ENCODE measurements around the gene EIF5.
"Not testable (repeated sequence)": the region's sequence is repeated elsewhere in the genome, so short reads cannot be mapped to it uniquely, and the experiment has no call there.

EIF5 gene

GRCh38 chr14:103346286-103346685 lies 12.2 kb downstream of the EIF5 start:
- H3K27me3 ChIP-seq (ENCODE audit: control insufficient read depth in 1 of 2, insufficient read depth in 2 of 2, low read length in 2 of 2) = no peaks in the 10 kb centered on the region

GRCh38 chr14:103347091-103347815 lies 13.2 kb downstream of the EIF5 start:
- Histone ChIP-seq H3K4me1 (ENCODE audit: control insufficient read depth in 1 of 2, insufficient read depth in 2 of 2, low read length in 2 of 2) (no peaks in the 10 kb centered on the region), H3K36me3 (ENCODE audit: control insufficient read depth in 1 of 2, insufficient read depth in 2 of 2, low read length in 2 of 2) (peaks cover 17 to 19% of the 10 kb centered on the region in 2 donors), H3K4me3 (ENCODE audit: low read depth in 1 of 2, low read length in 2 of 2) (no peak overlapping the region), H3K9me3 (ENCODE audit: control insufficient read depth in 1 of 2, low read length in 2 of 2) (no peaks in the 10 kb centered on the region), H3K9ac (ENCODE audit: low read depth in 1 of 2, low read length in 2 of 2) (no peak overlapping the region), H3K27ac (ENCODE audit: low read depth, low read length) (no peak overlapping the region), H3K27me3 (ENCODE audit: control insufficient read depth in 1 of 2, insufficient read depth in 2 of 2, low read length in 2 of 2) (no peaks in the 10 kb centered on the region)

More at GRCh38 chr14:103346286-103346685, 12.2 kb downstream of the EIF5 start:
- Histone ChIP-seq H3K27ac (ENCODE audit: low read depth, low read length) (no peak overlapping the region), H3K4me1 (ENCODE audit: control insufficient read depth in 1 of 2, insufficient read depth in 2 of 2, low read length in 2 of 2) (no peaks in the 10 kb centered on the region), H3K9me3 (ENCODE audit: control insufficient read depth in 1 of 2, low read length in 2 of 2) (no peaks in the 10 kb centered on the region), H3K36me3 (ENCODE audit: control insufficient read depth in 1 of 2, insufficient read depth in 2 of 2, low read length in 2 of 2) (peaks cover 24 to 29% of the 10 kb centered on the region in 2 donors), H3K4me3 (ENCODE audit: low read depth in 1 of 2, low read length in 2 of 2) (no peak overlapping the region), H3K9ac (ENCODE audit: low read depth in 1 of 2, low read length in 2 of 2) (no peak overlapping the region)

DNA sequence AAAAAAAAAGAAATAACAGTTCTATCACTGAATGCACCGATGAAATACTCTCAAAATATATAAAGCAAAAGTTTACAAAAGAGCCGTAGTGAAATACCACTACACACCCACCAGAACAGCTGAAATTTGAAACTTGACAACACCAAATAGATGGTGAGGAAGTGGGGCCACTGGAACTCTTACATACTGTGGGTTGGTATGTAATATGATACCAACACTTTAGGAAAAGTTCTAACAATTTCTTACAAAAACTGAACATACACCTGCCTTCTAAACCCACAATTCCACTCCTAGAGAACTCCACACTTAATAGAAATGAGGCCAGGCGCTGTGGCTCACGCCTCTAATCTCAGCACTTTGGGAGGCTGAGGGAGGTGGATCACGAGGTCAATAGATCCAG lies 14.1 kb downstream of the EIF5 start:
- Histone ChIP-seq H3K27me3 (ENCODE audit: control insufficient read depth in 1 of 2, insufficient read depth in 2 of 2, low read length in 2 of 2) (no peaks in the 10 kb centered on the region), H3K27ac (ENCODE audit: low read depth, low read length) (no peak overlapping the region), H3K36me3 (ENCODE audit: control insufficient read depth in 1 of 2, insufficient read depth in 2 of 2, low read length in 2 of 2) (peaks cover 10 to 11% of the 10 kb centered on the region in 2 donors), H3K9me3 (ENCODE audit: control insufficient read depth in 1 of 2, low read length in 2 of 2) (no peaks in the 10 kb centered on the region), H3K4me3 (ENCODE audit: low read depth in 1 of 2, low read length in 2 of 2) (no peak overlapping the region), H3K9ac (ENCODE audit: low read depth in 1 of 2, low read length in 2 of 2) (no peak overlapping the region), H3K4me1 (ENCODE audit: control insufficient read depth in 1 of 2, insufficient read depth in 2 of 2, low read length in 2 of 2) (no peaks in the 10 kb centered on the region)

DNA sequence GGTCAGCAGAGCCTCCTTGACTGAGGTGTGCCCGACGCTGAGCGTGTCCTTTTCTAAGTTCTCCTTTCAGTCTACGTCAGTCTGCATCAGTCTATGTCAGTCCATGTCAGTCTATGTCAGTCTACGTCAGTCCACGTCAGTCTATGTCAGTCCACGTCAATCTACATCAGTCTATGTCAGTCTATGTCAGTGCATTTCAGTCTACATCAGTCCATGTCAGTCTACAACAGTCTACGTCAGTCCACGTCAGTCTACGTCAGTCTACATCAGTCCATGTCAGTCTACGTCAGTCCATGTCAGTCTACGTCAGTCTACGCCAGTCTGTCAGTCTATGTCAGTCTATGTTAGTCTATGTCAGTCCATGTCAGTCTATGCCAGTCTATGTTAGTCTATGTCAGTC lies 15.9 kb downstream of the EIF5 start:
- H3K27ac ChIP-seq (ENCODE audit: low read depth, low read length) = no peak overlapping the region

DNA sequence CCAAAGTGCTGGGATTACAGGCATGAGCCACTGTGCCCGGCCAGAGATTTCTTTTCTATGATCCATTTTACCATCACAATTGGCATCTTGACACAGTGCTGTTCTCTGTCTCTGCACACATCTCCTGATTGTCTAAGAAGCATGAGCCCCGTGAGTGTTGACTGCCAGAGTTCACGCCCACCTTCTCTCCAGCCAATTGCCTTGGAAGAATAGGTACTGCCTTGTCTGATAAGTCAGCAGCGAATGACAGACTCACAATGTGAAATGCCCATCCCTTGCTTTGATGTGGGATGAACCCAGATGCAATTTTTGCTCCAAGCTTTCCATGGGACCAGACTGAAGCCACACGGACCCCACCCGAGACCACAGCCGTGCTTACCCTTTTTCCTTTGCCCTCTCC lies 19.3 kb downstream of the EIF5 start:
- Histone ChIP-seq H3K27me3 (ENCODE audit: control insufficient read depth in 1 of 2, insufficient read depth in 2 of 2, low read length in 2 of 2) (no peaks in the 10 kb centered on the region), H3K27ac (ENCODE audit: low read depth, low read length) (no peak overlapping the region), H3K9ac (ENCODE audit: low read depth in 1 of 2, low read length in 2 of 2) (no peak overlapping the region), H3K4me1 (ENCODE audit: control insufficient read depth in 1 of 2, insufficient read depth in 2 of 2, low read length in 2 of 2) (peaks cover 0 to 8% of the 10 kb centered on the region in 2 donors), H3K36me3 (ENCODE audit: control insufficient read depth in 1 of 2, insufficient read depth in 2 of 2, low read length in 2 of 2) (no peaks in the 10 kb centered on the region), H3K9me3 (ENCODE audit: control insufficient read depth in 1 of 2, low read length in 2 of 2) (no peaks in the 10 kb centered on the region), H3K4me3 (ENCODE audit: low read depth in 1 of 2, low read length in 2 of 2) (no peak overlapping the region)

More for the DNA sequence above, 15.9 kb downstream of the EIF5 start:
- no peaks in the 10 kb centered on the region for H3K36me3 ChIP-seq (ENCODE audit: control insufficient read depth in 1 of 2, insufficient read depth in 2 of 2, low read length in 2 of 2)
- no peaks in the 10 kb centered on the region for H3K9me3 ChIP-seq (ENCODE audit: control insufficient read depth in 1 of 2, low read length in 2 of 2)
- no peak overlapping the region for H3K4me3 ChIP-seq (ENCODE audit: low read depth in 1 of 2, low read length in 2 of 2)
- H3K4me1 ChIP-seq (ENCODE audit: control insufficient read depth in 1 of 2, insufficient read depth in 2 of 2, low read length in 2 of 2) = no peaks in the 10 kb centered on the region
- no peak overlapping the region for H3K9ac ChIP-seq (ENCODE audit: low read depth in 1 of 2, low read length in 2 of 2)
- no peaks in the 10 kb centered on the region for H3K27me3 ChIP-seq (ENCODE audit: control insufficient read depth in 1 of 2, insufficient read depth in 2 of 2, low read length in 2 of 2)

DNA sequence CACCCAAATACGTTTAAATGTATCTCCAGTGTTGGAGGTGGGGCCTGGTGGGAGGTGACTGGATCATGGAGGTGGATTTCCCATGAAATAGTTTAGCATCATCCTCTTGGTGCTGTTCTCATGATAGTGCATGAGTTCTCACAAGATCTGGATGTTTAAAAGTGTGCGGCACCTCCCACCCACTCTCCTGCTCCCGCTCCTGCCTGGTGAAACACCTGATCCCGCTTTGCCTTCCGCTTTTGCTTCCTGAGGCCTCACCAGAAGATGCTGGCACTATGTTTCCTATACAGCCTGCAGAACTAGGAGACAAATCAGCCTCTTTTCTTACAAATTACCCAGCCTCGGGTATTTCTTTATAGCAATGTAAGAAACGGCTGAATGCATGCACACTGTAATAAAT lies 20.1 kb downstream of the EIF5 start:
- Histone ChIP-seq H3K36me3 (ENCODE audit: control insufficient read depth in 1 of 2, insufficient read depth in 2 of 2, low read length in 2 of 2) (no peaks in the 10 kb centered on the region), H3K9ac (ENCODE audit: low read depth in 1 of 2, low read length in 2 of 2) (no peak overlapping the region), H3K4me3 (ENCODE audit: low read depth in 1 of 2, low read length in 2 of 2) (no peak overlapping the region), H3K27ac (ENCODE audit: low read depth, low read length) (no peak overlapping the region), H3K9me3 (ENCODE audit: control insufficient read depth in 1 of 2, low read length in 2 of 2) (no peaks in the 10 kb centered on the region), H3K27me3 (ENCODE audit: control insufficient read depth in 1 of 2, insufficient read depth in 2 of 2, low read length in 2 of 2) (no peaks in the 10 kb centered on the region), H3K4me1 (ENCODE audit: control insufficient read depth in 1 of 2, insufficient read depth in 2 of 2, low read length in 2 of 2) (peaks cover 0 to 8% of the 10 kb centered on the region in 2 donors)

- no peak overlapping the region for H3K9ac ChIP-seq (ENCODE audit: low read depth in 1 of 2, low read length in 2 of 2)
- H3K9me3 ChIP-seq (ENCODE audit: control insufficient read depth in 1 of 2, low read length in 2 of 2) = no peaks in the 10 kb centered on the region
These were observed 22.1 kb downstream of the EIF5 start for GRCh38 chr14:103356024-103356682.

DNA sequence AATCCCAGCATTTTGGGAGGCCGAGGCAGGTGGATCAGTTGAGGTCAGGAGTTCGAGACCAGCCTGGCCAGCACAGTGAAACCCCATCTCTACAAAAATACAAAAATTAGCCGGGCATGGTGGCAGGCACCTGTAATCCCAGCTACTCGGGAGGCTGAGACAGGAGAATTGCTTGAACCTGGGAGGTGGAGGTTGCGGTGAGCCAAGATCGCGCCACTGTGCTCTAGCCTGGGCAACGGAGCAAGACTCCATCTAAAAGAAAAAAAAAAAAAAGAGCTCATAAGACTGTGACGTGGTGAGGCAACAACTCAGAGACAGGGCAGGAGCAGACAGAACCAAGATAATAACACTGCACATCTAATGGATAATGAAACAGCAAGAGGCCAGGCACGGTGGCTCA lies 23.5 kb downstream of the EIF5 start:
- H3K9me3 ChIP-seq (ENCODE audit: control insufficient read depth in 1 of 2, low read length in 2 of 2); H3K27me3 ChIP-seq (ENCODE audit: control insufficient read depth in 1 of 2, insufficient read depth in 2 of 2, low read length in 2 of 2); H3K4me3 ChIP-seq (ENCODE audit: low read depth in 1 of 2, low read length in 2 of 2); H3K4me1 ChIP-seq (ENCODE audit: control insufficient read depth in 1 of 2, insufficient read depth in 2 of 2, low read length in 2 of 2); H3K27ac ChIP-seq (ENCODE audit: low read depth, low read length); H3K9ac ChIP-seq (ENCODE audit: low read depth in 1 of 2, low read length in 2 of 2); H3K36me3 ChIP-seq (ENCODE audit: control insufficient read depth in 1 of 2, insufficient read depth in 2 of 2, low read length in 2 of 2): not testable (repeated sequence)

More at GRCh38 chr14:103356024-103356682, 22.1 kb downstream of the EIF5 start:
- no peaks in the 10 kb centered on the region for H3K36me3 ChIP-seq (ENCODE audit: control insufficient read depth in 1 of 2, insufficient read depth in 2 of 2, low read length in 2 of 2)
- H3K4me1 ChIP-seq (ENCODE audit: control insufficient read depth in 1 of 2, insufficient read depth in 2 of 2, low read length in 2 of 2) = peaks cover 0 to 8% of the 10 kb centered on the region in 2 donors
- no peaks in the 10 kb centered on the region for H3K27me3 ChIP-seq (ENCODE audit: control insufficient read depth in 1 of 2, insufficient read depth in 2 of 2, low read length in 2 of 2)
- H3K4me3 ChIP-seq (ENCODE audit: low read depth in 1 of 2, low read length in 2 of 2) = peak overlapping the region in 1 of 2 donors; percentile 34
- H3K27ac ChIP-seq (ENCODE audit: low read depth, low read length) = no peak overlapping the region

- H3K4me3 ChIP-seq (ENCODE audit: low read depth in 1 of 2, low read length in 2 of 2) = no peak overlapping the region
- H3K4me1 ChIP-seq (ENCODE audit: control insufficient read depth in 1 of 2, insufficient read depth in 2 of 2, low read length in 2 of 2) = peaks cover 0 to 6% of the 10 kb centered on the region in 2 donors
- no peak overlapping the region for H3K9ac ChIP-seq (ENCODE audit: low read depth in 1 of 2, low read length in 2 of 2)
- H3K9me3 ChIP-seq (ENCODE audit: control insufficient read depth in 1 of 2, low read length in 2 of 2) = peaks cover 8 to 10% of the 10 kb centered on the region in 2 donors
- no peaks in the 10 kb centered on the region for H3K27me3 ChIP-seq (ENCODE audit: control insufficient read depth in 1 of 2, insufficient read depth in 2 of 2, low read length in 2 of 2)
- no peak overlapping the region for H3K27ac ChIP-seq (ENCODE audit: low read depth, low read length)
- H3K36me3 ChIP-seq (ENCODE audit: control insufficient read depth in 1 of 2, insufficient read depth in 2 of 2, low read length in 2 of 2) = no peaks in the 10 kb centered on the region
These were observed 26.5 kb downstream of the EIF5 start for GRCh38 chr14:103360548-103360947.

DNA sequence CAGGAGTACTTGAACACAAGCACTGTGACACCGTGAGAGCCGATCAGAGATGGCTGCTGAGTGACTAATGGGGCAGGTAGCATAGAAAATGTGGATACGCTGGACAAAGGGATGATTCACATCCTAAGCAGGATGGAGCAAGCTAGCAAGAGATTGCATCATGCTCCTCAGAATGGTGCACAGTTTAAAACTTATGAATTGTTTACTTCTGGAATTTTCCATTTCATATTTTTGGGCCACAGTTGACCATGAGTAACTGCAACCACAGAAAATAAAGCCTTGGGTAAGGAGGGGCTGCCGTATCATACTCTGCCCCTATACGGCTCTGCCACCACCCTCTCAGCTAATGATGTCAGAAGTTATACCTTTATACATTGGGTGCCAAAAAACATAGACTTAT lies 27.8 kb downstream of the EIF5 start:
- Histone ChIP-seq H3K27me3 (ENCODE audit: control insufficient read depth in 1 of 2, insufficient read depth in 2 of 2, low read length in 2 of 2) (no peaks in the 10 kb centered on the region), H3K4me1 (ENCODE audit: control insufficient read depth in 1 of 2, insufficient read depth in 2 of 2, low read length in 2 of 2) (no peaks in the 10 kb centered on the region), H3K9me3 (ENCODE audit: control insufficient read depth in 1 of 2, low read length in 2 of 2) (peaks cover 8 to 10% of the 10 kb centered on the region in 2 donors), H3K27ac (ENCODE audit: low read depth, low read length) (no peak overlapping the region), H3K4me3 (ENCODE audit: low read depth in 1 of 2, low read length in 2 of 2) (no peak overlapping the region), H3K36me3 (ENCODE audit: control insufficient read depth in 1 of 2, insufficient read depth in 2 of 2, low read length in 2 of 2) (no peaks in the 10 kb centered on the region), H3K9ac (ENCODE audit: low read depth in 1 of 2, low read length in 2 of 2) (no peak overlapping the region)

Measured in duodenal mucosa (tissue), 2 donors.